ENCODE results near the gene SNX8. TPM values are rescaled to one million over a fixed set of nuclear protein-coding genes. Genes with fewer than 3 reads are reported as not detected.

SNX8 gene
- total and polyA plus RNA-seq, 2 of the 8 experiments (the other 6 are each of a cell fraction or from before 2014, with no cell fraction given): 46.2 to 70.8 TPM

- TF ChIP-seq JUND (IDR thresholded peaks at IDR 0.05; ENCODE audit: low read length) (peak; percentile 96), RAD21 (IDR thresholded peaks at IDR 0.05 in 1 of 2, conservative IDR thresholded peaks at IDR 0.05 in 1 of 2; ENCODE audit: low read depth in 2 of 2, low read length in 2 of 2) (no peak), JUN (IDR thresholded peaks at IDR 0.05; ENCODE audit: low read depth, low read length) (peak; percentile 70)
Measured at GRCh38 chr7:2309889-2310331, 4.3 kb downstream of the SNX8 start (continued).
